NCI-H2196 (cell line): Measurements from ENCODE around the gene RAB5IF.
"Not testable (repeated sequence)": the region's sequence is repeated elsewhere in the genome, so short reads cannot be mapped to it uniquely, and the experiment has no call there.

ENCODE experiments used
- DNase-seq: peaks from one replicate; lab custom pipeline; 2025; ENCODE audit not compliant: unreplicated experiment; lab: John Stamatoyannopoulos, UW

The RAB5IF gene

GRCh38 chr20:36628076-36628475 lies 22.5 kb downstream of the RAB5IF start:
- no peak for DNase-seq

- DNase-seq = no peak
Measured at GRCh38 chr20:36629719-36630681, 24.4 kb downstream of the RAB5IF start.

- DNase-seq = no peak
Measured at GRCh38 chr20:36631646-36632045, 26.1 kb downstream of the RAB5IF start.

GRCh38 chr20:36632147-36632486 lies 26.5 kb downstream of the RAB5IF start:
- DNase-seq = no peak

DNA sequence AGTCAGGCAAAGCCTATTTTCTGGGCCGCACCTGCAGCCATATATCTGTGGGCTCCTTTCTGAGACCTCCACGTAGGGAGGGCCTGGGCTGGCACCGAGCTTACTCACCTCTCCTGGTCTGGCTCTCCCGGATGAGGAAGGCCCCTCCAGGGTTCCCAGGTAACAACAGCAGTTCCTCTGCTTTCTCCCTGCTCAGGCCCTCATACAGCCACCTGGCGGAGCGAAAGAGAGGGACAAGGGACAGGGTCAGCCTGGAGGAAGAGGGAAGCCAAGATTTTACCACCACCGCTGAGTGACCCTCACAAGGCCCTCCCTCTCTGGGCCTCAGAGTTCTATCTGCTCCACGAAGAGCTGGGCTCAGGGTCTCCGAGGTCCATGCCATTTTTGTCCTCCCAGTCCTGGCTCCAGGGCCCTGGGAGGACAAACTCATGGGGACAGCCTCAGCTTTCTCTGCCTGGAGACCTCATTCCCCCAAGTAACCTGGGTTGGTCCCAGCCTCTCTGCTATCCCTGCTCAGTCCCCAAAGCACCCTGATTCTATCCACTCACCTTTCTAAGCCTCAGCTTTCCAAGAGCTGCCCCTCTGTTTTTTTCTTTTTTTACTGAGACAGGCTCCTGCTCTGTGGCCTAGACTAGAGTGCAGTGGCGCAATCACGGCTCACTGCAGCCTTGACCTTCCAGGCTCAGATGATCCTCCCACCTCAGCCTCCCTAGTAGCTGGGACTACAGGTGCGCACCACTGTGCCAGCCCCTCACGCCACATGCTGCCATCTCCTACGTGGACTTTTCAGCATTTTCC lies 27.1 kb downstream of the RAB5IF start:
- no peak for DNase-seq

GRCh38 chr20:36633285-36633772 lies 27.8 kb downstream of the RAB5IF start:
- DNase-seq = no peak

DNA sequence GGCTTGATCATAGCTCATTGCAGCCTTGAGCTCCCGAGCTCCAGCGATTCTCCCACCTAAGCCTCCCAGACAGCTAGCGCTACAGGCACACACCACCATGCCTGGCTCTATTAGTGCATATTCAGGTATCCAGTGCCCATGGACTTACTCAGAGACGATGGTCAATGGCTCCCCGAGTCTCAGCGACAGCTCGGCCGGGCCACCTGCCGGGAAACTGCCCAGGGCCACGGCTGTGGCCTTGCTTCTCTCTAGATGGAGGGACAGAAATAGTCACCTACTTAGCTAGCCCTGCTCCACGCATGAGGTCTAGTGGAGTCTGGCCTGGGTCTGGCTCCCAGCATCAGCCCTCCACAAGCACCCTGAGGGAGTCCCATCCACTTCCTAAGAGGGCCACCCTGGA lies 28.8 kb downstream of the RAB5IF start:
- no peak for DNase-seq

GRCh38 chr20:36638876-36639400 lies 33.4 kb downstream of the RAB5IF start:
- DNase-seq = not testable (repeated sequence)

GRCh38 chr20:36641506-36641843 lies 35.9 kb downstream of the RAB5IF start:
- DNase-seq = no peak

DNA sequence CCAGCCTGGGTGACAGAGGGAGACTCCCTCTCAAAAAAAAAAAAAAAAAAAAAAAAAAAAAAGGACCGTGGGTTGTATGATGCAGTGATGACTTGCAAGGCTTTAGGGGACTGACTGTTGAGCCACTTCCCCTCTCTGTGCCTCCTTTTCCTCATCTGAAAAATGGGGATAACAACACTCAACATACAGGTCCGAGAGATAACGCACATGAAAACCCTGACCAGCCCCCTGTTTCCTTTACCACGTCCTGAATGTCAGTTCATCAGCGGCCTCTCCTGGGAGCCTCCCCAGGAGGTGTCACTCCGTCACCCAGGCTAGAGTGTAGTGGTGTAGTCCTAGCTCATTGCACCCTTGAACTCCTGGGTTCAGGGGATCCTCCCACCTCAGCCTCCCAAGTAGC lies 36.6 kb downstream of the RAB5IF start:
- no peak for DNase-seq

GRCh38 chr20:36644032-36644705 lies 38.6 kb downstream of the RAB5IF start:
- no peak for DNase-seq

DNA sequence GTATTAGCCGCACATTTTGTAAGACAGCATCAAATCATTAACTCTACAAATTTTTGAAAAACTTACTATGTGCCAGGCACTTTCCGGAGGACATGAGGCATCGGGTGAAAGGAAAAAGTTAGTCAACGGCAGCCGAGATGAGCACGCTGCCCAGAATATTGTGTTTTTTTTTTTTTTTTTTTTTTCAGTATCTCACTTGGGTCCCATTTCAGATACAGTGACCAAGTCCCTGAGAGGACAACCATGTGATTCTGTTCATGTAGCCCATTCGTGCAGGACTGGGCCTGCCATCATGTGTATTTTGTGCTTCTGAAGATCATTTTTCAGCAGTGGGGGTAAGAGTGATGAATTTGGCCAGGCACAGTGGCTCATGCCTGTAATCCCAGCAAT lies 39.1 kb downstream of the RAB5IF start:
- DNase-seq = no peak

DNA sequence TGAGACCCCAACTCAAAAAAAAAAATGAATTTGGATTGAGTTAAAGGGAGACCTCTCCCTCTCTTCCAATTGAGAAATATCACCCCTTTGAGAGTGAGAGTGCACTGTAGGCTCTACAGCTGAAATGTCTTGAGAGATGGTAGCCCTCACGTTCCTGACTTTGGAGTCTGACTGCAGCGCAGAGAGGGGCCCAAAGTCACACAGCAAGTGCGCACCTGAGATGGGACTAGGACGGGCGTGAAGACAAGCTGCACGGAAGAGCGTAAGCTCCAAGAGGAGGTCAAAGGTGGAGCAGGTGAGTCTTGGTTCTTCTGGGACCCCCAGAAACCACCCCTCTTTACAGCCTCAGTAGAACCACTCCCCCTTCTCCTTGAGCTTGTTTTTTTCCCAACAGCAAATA lies 39.8 kb downstream of the RAB5IF start:
- no peak for DNase-seq

DNA sequence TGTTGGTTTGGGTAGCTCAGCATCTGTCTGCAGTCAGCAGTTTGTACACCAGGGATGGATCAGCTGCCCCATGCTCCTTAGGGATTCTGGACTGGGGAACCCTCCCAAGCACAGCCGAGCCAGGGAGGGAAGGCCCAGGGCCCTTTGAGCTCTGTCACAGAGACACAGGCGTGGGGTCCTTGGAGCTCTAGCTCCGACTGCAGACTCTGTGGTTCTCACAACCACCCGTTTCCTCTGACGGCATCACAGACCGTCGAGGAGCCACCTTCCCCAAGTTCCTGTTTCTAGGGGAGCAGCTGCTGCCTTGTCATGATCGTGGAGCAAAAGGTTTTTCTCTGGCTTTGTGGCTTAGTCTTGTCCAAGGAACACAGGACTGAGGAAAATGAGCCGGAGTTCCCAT lies 40.4 kb downstream of the RAB5IF start, which contains the start of gene SLA2:
TSS of gene SLA2 (minus strand) at position 199 of the 400 bp plus-strand sequence. CDS start 4,861 bp downstream, outside the sequence.
- no peak for DNase-seq

DNA sequence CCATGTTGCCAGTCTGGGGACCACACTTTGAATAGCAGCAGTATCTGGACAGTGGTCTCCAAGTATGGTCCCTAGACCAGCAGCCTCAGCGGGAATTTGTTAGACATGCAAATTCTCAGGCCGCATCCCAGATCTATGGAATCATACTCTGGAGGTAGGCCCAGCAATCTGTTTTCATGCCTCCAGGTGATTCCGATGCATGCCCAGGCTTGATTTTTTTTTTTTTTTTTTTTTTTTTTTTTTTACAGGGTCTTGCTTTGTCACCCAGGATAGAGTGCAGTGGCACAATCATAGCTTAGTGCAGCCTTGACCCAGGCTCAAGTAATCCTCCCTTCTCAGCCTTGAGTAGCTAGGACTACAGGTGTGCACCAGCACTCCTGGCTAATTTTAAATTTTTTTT lies 41.1 kb downstream of the RAB5IF start:
- DNase-seq = no peak

GRCh38 chr20:36647196-36648121 lies 41.9 kb downstream of the RAB5IF start:
- DNase-seq = no peak

- no peak for DNase-seq
Measured at GRCh38 chr20:36653456-36653855, 47.9 kb downstream of the RAB5IF start.

GRCh38 chr20:36654506-36654905 lies 48.9 kb downstream of the RAB5IF start:
- DNase-seq = no peak

- no peak for DNase-seq
Measured at GRCh38 chr20:36655004-36655403, 49.4 kb downstream of the RAB5IF start.

GRCh38 chr20:36656733-36657132 lies 51.2 kb downstream of the RAB5IF start:
- no peak for DNase-seq
